ENCODE results near the gene B3GNT2.
"Not testable (repeated sequence)": the region's sequence is repeated elsewhere in the genome, so short reads cannot be mapped to it uniquely, and the experiment has no call there.

B3GNT2 gene

GRCh38 chr2:62195421-62196277 lies at the start of gene B3GNT2:
TSS of gene B3GNT2 (plus strand) at chr2:62196115. CDS start at chr2:62222221, 26,106 bp downstream.
- DNase-seq (ENCODE audit: low spot score), result peak; percentile 94
- no peak for TF ChIP-seq CTCF (IDR thresholded peaks at IDR 0.05; ENCODE audit: extremely low read depth, insufficient read depth, missing control alignments)
- in situ Hi-C loops (cut with MboI; ENCODE audit: low pct_unique_long_range_greater_than_20kb, low sequenced_read_pairs, unreplicated experiment), result no loop called here

- in situ Hi-C loops (cut with MboI; ENCODE audit: low pct_unique_long_range_greater_than_20kb, low sequenced_read_pairs, unreplicated experiment); DNase-seq (ENCODE audit: low spot score): not testable (repeated sequence)
Observed at GRCh38 chr2:62146790-62147189, 49.1 kb upstream of the B3GNT2 start.

- DNase-seq (ENCODE audit: low spot score), result no peak
- in situ Hi-C loops (cut with MboI; ENCODE audit: low pct_unique_long_range_greater_than_20kb, low sequenced_read_pairs, unreplicated experiment), result no loop called here
- TF ChIP-seq CTCF (IDR thresholded peaks at IDR 0.05; ENCODE audit: extremely low read depth, insufficient read depth, missing control alignments), result no peak
Observed at GRCh38 chr2:62147610-62148301, 48.2 kb upstream of the B3GNT2 start.

- no peak for DNase-seq (ENCODE audit: low spot score)
- no peak for TF ChIP-seq CTCF (IDR thresholded peaks at IDR 0.05; ENCODE audit: extremely low read depth, insufficient read depth, missing control alignments)
- in situ Hi-C loops (cut with MboI; ENCODE audit: low pct_unique_long_range_greater_than_20kb, low sequenced_read_pairs, unreplicated experiment), result no loop called here
Observed at GRCh38 chr2:62149708-62150107, 46.2 kb upstream of the B3GNT2 start.

GRCh38 chr2:62150597-62151305 lies 45.2 kb upstream of the B3GNT2 start:
- in situ Hi-C loops (cut with MboI; ENCODE audit: low pct_unique_long_range_greater_than_20kb, low sequenced_read_pairs, unreplicated experiment), result no loop called here
- no peak for TF ChIP-seq CTCF (IDR thresholded peaks at IDR 0.05; ENCODE audit: extremely low read depth, insufficient read depth, missing control alignments)

GRCh38 chr2:62151306-62151638 lies 44.6 kb upstream of the B3GNT2 start:
- no peak for TF ChIP-seq CTCF (IDR thresholded peaks at IDR 0.05; ENCODE audit: extremely low read depth, insufficient read depth, missing control alignments)
- DNase-seq (ENCODE audit: low spot score), result no peak
- in situ Hi-C loops (cut with MboI; ENCODE audit: low pct_unique_long_range_greater_than_20kb, low sequenced_read_pairs, unreplicated experiment), result no loop called here

More at GRCh38 chr2:62150597-62151305, 45.2 kb upstream of the B3GNT2 start:
- no peak for DNase-seq (ENCODE audit: low spot score)

All from GM13977 (cell line).